ENCODE data around the gene C16orf90.
"Not testable (repeated sequence)": the region's sequence is repeated elsewhere in the genome, so short reads cannot be mapped to it uniquely, and the experiment has no call there.

C16orf90 gene

GRCh38 chr16:3482659-3483241 lies 12.5 kb downstream of the C16orf90 start:
- DNase-seq (ENCODE audit: low read depth in 3 of 3) = no peak

- no peak for DNase-seq (ENCODE audit: low read depth in 3 of 3)
Measured at GRCh38 chr16:3481696-3482658, 13.3 kb downstream of the C16orf90 start.

DNA sequence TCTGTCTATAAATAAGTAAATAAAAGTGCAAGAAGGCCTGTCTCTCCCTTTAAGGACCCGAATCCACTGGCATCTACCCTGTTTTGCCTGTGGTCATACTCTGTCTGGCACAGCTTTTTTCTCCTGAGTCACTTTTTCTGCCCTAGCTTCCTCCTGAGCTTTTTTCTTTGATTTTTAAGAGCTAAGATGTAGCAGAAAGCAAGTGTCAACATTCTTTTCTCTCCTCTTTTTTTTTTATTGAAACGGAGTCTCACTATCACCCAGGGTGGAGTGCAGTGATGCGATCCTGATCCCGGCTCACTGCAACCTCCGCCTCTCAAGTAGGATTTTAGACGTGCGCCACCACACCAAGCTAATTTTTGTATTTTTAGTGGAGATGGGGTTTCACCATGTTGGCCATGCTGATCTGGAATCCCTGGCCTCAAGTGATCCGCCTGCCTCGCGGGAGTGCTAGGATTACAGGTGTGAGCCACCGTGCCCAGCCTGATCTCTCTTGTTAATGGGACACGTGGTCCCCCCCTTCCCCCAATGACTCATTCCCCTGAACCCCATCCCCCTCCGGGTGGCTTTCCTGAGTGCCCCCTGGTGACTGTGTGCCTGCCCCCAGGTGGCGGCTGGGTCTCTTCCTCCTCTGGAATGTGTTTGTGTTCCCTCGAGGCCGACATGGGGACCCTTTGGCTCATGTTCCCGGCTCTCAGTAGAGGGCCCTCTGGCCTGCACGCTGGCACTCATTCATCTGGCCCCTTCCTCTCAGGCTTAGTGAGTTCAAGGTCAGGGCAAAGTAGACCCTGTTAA lies 14.2 kb downstream of the C16orf90 start:
- no peak for DNase-seq (ENCODE audit: low read depth in 3 of 3)

GRCh38 chr16:3479654-3480216 lies 15.6 kb downstream of the C16orf90 start:
- no peak for DNase-seq (ENCODE audit: low read depth in 3 of 3)

GRCh38 chr16:3478242-3478925 lies 16.9 kb downstream of the C16orf90 start:
- DNase-seq (ENCODE audit: low read depth in 3 of 3) = no peak

- DNase-seq (ENCODE audit: low read depth in 3 of 3) = no peak
Measured at GRCh38 chr16:3476409-3476808, 18.9 kb downstream of the C16orf90 start.

DNA sequence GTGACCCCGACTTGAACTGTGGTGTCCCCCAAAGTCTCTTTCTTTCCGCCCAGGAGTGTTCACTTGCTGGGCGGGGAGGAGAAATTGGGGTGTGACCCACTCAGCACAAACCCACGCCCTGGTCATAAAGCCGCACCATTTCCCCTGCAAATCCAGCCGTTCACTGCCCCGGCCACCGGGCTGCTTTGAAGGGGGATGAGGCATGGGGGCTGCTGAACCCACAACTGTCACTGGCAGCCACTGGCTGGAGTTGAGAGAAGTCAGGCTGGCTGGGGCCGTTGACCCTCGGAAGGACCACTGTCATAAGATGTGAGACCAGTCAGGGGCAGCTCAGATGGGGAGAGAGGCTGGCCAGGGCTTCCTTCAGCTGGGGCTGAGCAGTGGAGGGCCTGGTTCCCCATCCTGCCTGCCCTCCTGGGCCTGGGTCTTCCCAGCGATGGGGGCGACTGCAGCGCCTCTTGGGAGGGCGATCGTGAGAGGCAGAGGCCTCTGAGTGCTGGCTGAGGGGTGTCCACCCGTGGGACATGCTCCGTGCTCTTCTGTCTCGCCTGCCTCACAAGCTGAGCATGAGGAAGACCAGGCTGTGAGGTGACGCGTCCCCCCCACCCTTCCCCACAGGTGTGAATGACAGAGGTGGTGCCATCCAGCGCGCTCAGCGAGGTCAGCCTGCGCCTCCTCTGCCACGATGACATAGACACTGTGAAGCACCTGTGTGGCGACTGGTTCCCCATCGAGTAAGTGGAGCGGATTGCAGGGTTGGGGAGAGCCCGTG lies 19.5 kb downstream of the C16orf90 start:
- no peak for DNase-seq (ENCODE audit: low read depth in 3 of 3)

DNA sequence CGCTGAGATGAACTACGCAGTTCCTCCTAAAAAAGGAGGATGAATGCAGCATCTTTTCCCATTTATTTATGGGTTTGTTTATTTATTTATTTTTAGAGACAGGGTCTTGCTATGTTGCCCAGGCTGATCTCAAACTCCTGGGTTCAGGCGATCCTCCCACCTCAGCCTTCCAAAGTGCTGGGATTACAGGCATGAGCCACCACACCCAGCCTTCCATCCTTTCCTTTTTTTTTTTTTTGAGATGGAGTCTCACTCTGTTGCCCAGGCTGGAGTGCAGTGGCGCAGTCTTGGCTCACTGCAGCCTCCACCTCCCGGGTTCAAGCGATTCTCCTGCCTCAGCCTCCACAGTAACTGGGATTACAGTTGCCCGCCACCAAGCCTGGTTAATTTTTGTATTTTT lies 20.4 kb downstream of the C16orf90 start:
- not testable (repeated sequence) for DNase-seq (ENCODE audit: low read depth in 3 of 3)

DNA sequence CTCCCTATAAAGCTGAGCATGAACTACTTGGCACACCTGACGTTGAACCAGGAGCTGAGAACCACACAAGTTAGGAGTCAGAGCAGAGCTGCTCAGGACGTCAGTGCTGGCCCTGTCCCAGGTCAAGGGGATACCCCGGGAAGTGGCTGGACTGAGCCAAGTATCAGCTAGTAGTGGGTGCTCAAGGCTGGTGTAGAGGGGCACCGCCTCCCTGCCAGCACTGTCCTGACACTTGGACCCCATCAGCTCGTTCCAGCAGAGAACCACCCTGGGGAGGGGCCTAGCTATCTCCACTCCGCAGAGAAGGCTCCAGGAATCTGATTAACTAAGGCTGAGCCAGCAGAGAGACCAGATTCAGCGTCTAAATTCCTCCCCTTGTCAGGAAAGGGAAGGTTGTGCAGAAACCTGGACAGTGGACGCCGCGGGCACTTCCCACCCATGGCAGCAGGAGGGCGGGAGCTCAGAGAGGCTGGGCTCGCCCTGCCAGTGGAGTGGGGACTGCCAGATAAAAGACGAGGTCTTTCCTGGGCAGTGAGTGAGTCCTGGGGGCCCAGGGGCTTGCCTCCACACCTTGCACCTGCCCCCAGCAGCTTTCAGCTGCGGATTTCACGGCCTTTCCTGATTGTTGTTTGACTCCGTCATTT lies 21.0 kb downstream of the C16orf90 start:
- DNase-seq (ENCODE audit: low read depth in 3 of 3) = no peak

- not testable (repeated sequence) for DNase-seq (ENCODE audit: low read depth in 3 of 3)
Measured at GRCh38 chr16:3473596-3473943, 21.7 kb downstream of the C16orf90 start.

DNA sequence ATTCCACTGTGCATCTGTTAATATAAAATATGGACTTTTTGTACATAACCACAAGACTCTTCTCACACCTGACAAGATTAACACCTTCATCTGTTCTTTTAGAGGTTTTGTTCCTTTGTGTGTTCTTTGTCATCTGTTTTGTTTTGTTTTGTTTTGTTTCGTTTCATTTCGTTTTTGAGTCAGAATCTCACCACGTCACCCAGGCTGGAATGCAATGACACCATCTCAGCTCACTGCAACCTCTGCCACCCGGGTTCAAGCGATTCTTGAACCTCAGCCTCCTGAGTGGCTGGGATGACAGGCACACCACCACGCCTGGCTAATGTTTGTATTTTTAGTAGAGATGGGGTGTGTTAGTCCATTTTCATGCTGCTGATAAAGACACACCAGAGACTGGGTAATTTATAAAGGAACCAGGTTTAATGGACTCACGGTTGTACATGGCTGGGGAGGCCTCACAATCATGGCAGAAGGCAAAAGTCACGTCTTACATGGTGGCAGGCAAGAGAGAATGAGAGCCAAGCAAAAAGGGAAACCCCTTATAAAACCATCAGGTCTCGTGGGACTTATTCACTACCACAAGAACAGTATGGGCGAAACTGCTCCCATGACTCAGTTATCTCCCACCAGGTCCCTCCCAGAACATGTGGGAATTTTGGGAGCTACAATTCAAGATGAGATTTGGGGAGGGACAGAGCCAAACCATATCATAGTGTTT lies 22.3 kb downstream of the C16orf90 start:
- no peak for DNase-seq (ENCODE audit: low read depth in 3 of 3)

DNA sequence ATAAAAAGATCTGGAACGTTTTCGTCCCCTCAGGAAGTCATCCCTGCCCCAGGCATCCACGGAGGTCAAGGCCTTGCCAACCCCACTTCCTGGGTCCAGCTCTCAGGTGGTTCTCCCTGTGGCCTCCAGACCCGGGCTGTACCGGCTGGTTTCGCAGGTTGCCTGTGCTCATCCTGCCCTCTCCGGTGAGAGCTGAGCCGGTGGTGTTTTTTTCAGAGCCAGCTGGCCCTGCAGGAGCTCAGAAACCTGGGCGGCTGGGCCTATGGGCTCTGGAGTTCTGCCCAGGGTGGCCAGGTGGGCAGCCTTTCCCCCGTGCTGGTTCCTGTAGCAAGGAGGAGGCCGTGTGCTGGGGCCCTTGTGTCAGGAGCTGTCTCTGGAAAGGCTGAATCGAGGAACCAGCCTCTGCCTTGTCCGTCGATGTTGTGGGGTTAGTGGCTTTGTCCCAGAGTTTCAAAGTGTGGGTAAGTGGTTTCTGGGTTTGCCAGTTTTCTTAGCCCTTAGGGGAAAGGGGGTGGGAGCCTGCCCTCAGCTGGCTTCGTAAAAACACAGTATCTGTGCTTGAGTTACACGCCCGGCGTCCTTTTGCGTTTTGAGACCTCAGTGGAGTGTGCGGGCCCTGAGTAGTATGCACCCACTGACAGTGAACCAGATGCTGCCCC lies 23.6 kb downstream of the C16orf90 start:
- no peak for DNase-seq (ENCODE audit: low read depth in 3 of 3)

- DNase-seq (ENCODE audit: low read depth in 3 of 3) = no peak
Measured at GRCh38 chr16:3470723-3471122, 24.6 kb downstream of the C16orf90 start.

DNA sequence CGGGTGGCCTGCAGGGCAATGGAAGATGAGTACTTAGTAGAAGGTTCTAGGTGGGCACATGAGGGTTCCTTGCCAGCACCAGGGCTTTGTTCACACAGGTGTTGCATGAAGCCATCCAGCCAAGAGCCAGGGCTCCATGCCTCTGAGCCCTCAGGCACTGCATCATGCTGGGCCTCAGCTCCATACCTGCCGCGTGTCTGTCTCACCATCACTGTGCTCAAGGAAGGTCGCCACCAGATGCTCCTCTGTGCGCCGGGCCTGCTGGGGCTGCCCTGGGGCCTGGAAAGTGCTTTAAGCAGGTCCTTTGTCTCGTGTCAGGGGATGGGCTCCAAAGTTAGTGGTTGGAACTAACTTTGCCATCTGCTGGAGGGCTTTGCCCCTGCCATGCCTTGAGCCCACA lies 25.6 kb downstream of the C16orf90 start:
- no peak for DNase-seq (ENCODE audit: low read depth in 3 of 3)

DNA sequence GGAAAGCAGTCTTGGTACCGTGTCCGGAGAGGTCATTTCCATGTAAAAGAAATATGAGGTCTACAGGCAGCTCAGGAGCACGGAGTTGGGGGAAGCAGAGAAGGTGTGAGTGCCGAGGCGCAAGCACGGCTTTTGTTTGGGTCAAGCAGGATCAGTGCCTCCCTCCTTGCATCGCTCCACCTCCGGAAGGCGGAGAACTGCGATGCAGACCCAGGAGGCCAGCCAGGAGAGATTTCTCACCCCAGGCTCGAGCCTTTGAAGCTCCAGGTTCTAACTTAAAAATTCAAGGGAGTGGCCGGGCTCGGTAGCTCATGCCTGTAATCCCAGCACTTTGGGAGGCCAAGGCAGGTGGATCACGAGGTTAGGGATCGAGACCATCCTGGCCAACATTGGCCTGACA lies 26.8 kb downstream of the C16orf90 start:
- DNase-seq (ENCODE audit: low read depth in 3 of 3) = no peak

DNA sequence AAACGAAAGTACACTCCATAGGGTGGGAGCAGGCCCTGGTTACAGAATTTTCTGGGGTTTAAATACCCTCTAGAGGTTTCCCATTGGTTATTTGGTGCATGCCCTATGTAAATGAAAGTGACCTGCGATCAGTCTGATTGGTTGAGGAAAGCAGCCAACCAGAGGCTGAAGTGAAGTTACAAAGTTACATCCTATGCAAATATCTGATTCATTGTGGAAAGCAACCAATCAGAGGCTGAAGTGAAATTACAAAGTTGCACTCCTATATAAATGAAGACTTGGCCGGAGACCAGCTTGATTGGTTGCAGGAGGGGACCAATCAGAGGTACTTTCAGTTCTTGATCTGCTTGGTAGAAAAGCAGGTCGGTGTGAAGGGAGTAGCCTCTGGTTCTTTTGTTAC lies 27.4 kb downstream of the C16orf90 start:
- no peak for DNase-seq (ENCODE audit: low read depth in 3 of 3)

- no peak for DNase-seq (ENCODE audit: low read depth in 3 of 3)
Measured at GRCh38 chr16:3467182-3467581, 28.1 kb downstream of the C16orf90 start.

GRCh38 chr16:3465911-3466584 lies 29.2 kb downstream of the C16orf90 start:
- no peak for DNase-seq (ENCODE audit: low read depth in 3 of 3)

DNA sequence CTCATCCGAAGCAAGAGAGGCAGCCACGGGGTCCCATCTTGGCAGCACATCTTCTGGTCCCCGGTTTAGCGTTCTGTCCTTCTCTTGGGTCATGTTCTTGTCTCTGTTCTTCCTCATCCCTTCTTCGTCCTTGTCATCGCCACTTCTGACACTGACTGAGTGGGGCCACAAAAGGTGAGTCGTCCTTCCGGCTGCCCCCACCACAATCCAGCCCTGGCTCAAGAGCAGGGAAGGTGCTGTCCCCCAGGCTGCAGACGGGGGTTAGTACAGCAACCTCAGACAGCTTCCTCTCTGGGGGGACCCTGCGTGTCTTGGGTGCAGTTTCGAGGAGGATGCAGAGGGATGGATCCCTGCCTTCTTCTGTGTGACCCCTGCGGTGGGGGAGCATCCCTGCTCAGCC lies 30.0 kb downstream of the C16orf90 start:
- DNase-seq (ENCODE audit: low read depth in 3 of 3) = no peak

Measured in stimulated activated CD4-positive, alpha-beta T cell treated with anti-CD3 and anti-CD28 coated beads, TNF-alpha, amount 100 ng/mL, for 48 hours (primary cell).